ENCODE measurements around the gene OPA3.

OPA3 gene

GRCh38 chr19:45598267-45599001 lies 13.8 kb upstream of the OPA3 start:
- DNase-seq (ENCODE audit: low spot score): no peak

GRCh38 chr19:45597425-45598111 lies 13.0 kb upstream of the OPA3 start:
- DNase-seq (ENCODE audit: low spot score): no peak

- DNase-seq (ENCODE audit: low spot score): no peak
These were observed 11.2 kb upstream of the OPA3 start for GRCh38 chr19:45595814-45596213.

GRCh38 chr19:45593520-45593919 lies 8.9 kb upstream of the OPA3 start:
- no peak for DNase-seq (ENCODE audit: low spot score)

- DNase-seq (ENCODE audit: low spot score): no peak
These were observed 7.8 kb upstream of the OPA3 start for GRCh38 chr19:45592366-45592765.

- no peak for DNase-seq (ENCODE audit: low spot score)
These were observed 7.0 kb upstream of the OPA3 start for GRCh38 chr19:45591638-45592005.

GRCh38 chr19:45591004-45591637 lies 6.5 kb upstream of the OPA3 start:
- peak; percentile 61 for DNase-seq (ENCODE audit: low spot score)

GRCh38 chr19:45590300-45591003 lies 5.8 kb upstream of the OPA3 start:
- no peak for DNase-seq (ENCODE audit: low spot score)

- DNase-seq (ENCODE audit: low spot score): no peak
These were observed 5.2 kb upstream of the OPA3 start for GRCh38 chr19:45589768-45590167.

GRCh38 chr19:45587873-45588272 lies 3.3 kb upstream of the OPA3 start:
- no peak for DNase-seq (ENCODE audit: low spot score)

- DNase-seq (ENCODE audit: low spot score): no peak
These were observed 566 bp upstream of the OPA3 start for GRCh38 chr19:45585158-45585577.

GRCh38 chr19:45581576-45581975 lies 3.0 kb downstream of the OPA3 start:
- no peak for DNase-seq (ENCODE audit: low spot score)

GRCh38 chr19:45578861-45579260 lies 5.7 kb downstream of the OPA3 start:
- peak; percentile 11 for DNase-seq (ENCODE audit: low spot score)

GRCh38 chr19:45577111-45577905 lies 7.3 kb downstream of the OPA3 start:
- peak; percentile 98 for DNase-seq (ENCODE audit: low spot score)

GRCh38 chr19:45576682-45577081 lies 7.9 kb downstream of the OPA3 start:
- DNase-seq (ENCODE audit: low spot score): no peak

GRCh38 chr19:45575216-45575615 lies 9.4 kb downstream of the OPA3 start:
- peak; percentile 36 for DNase-seq (ENCODE audit: low spot score)

GRCh38 chr19:45574526-45574925 lies 10.1 kb downstream of the OPA3 start:
- no peak for DNase-seq (ENCODE audit: low spot score)

- DNase-seq (ENCODE audit: low spot score): no peak
These were observed 13.0 kb downstream of the OPA3 start for GRCh38 chr19:45571457-45572220.

- DNase-seq (ENCODE audit: low spot score): peak; percentile 53
These were observed 14.8 kb downstream of the OPA3 start for GRCh38 chr19:45569619-45570421.

GRCh38 chr19:45568732-45569131 lies 15.9 kb downstream of the OPA3 start:
- DNase-seq (ENCODE audit: low spot score): peak; percentile 79

Measured in kidney tubule cell (primary cell).